WTC11 (cell line): ENCODE data around the gene AEBP2. TPM values are rescaled to one million over a fixed set of nuclear protein-coding genes. Genes with fewer than 3 reads are reported as not detected.

Experiments used
- ATAC-seq: fragments of 200-7000 bp; cut with Tn5 transposase; 2 replicates; pipeline ENCODE4 v1.10.0; 2021; ENCODE audit warnings: mild to moderate bottlenecking, moderate library complexity
- CTCF ChIA-PET: fragments of 300-600 bp; sonication (Branson Sonifier 250); formaldehyde crosslinking; loops from one replicate; lab custom pipeline; 2021; ENCODE audit warnings: antibody characterized with exemption; lab: Charles Lee
- POLR2A ChIA-PET: fragments of 350-600 bp; sonication (Branson Sonifier 250); formaldehyde crosslinking; loops from one replicate; lab custom pipeline; 2021; ENCODE audit warnings: antibody characterized with exemption; lab: Charles Lee
- DNase-seq: peaks from one replicate; pipeline ENCODE4 v3.0.0; 2021; ENCODE audit warnings: low spot score
- H3K27ac Mint-ChIP-seq: 2 replicates; pipeline ENCODE4 v1.8.0; 2021; ENCODE audit warnings: mixed read lengths
- H3K27me3 Mint-ChIP-seq: 2 replicates; pipeline ENCODE4 v1.8.0; 2021; ENCODE audit warnings: low read depth, mild to moderate bottlenecking, moderate library complexity, mixed read lengths
- H3K36me3 Mint-ChIP-seq: 2 replicates; pipeline ENCODE4 v1.8.0; 2021; ENCODE audit warnings: mixed read lengths
- H3K4me1 Mint-ChIP-seq: 2 replicates; pipeline ENCODE4 v1.8.0; 2022; ENCODE audit warnings: mixed read lengths
- H3K4me3 Mint-ChIP-seq: 2 replicates; pipeline ENCODE4 v1.8.0; 2021; ENCODE audit warnings: mild to moderate bottlenecking, moderate library complexity, mixed read lengths
- H3K9me3 Mint-ChIP-seq: 2 replicates; pipeline ENCODE4 v1.8.0; 2021; ENCODE audit warnings: mixed read lengths
- ARID4B ChIP-seq: sonication (generic); formaldehyde crosslinking; IDR thresholded peaks from 2 replicates; pipeline ENCODE4 v1.8.0; 2023; ENCODE audit warnings: missing genetic modification reagents, mild to moderate bottlenecking, borderline replicate concordance
- E2F4 ChIP-seq: sonication (generic); formaldehyde crosslinking; IDR thresholded peaks from 2 replicates; pipeline ENCODE4 v1.8.1; 2022; ENCODE audit warnings: low read depth, mild to moderate bottlenecking, moderate library complexity, missing genetic modification reagents, borderline replicate concordance
- FOXK1 ChIP-seq: sonication (generic); formaldehyde crosslinking; IDR thresholded peaks from 2 replicates; pipeline ENCODE4 v1.8.0; 2022; ENCODE audit warnings: mild to moderate bottlenecking, moderate library complexity, missing genetic modification reagents
- FOXP1 ChIP-seq: sonication (generic); formaldehyde crosslinking; IDR thresholded peaks from 2 replicates; pipeline ENCODE4 v1.8.0; 2022; ENCODE audit warnings: missing genetic modification reagents, mild to moderate bottlenecking, moderate library complexity, borderline replicate concordance
- MLX ChIP-seq: sonication (generic); formaldehyde crosslinking; IDR thresholded peaks from 2 replicates; pipeline ENCODE4 v1.8.1; 2023; ENCODE audit warnings: mild to moderate bottlenecking, missing genetic modification reagents, moderate library complexity
- NR3C1 ChIP-seq: sonication (generic); formaldehyde crosslinking; conservative IDR thresholded peaks from 2 replicates; pipeline ENCODE4 v1.8.1; 2023; ENCODE audit warnings: low read depth, mild to moderate bottlenecking, missing genetic modification reagents
- OVOL2 ChIP-seq: fragments of 250-450 bp; sonication (Bioruptor Pico); IDR thresholded peaks from 2 replicates; pipeline ENCODE4 v1.9.0; 2021; ENCODE audit warnings: mild to moderate bottlenecking, borderline replicate concordance
- PRRX2 ChIP-seq: fragments of 250-450 bp; sonication (Bioruptor Pico); IDR thresholded peaks from 2 replicates; pipeline ENCODE4 v1.8.0; 2021; ENCODE audit warnings: mild to moderate bottlenecking
- SMAD4 ChIP-seq: sonication (generic); formaldehyde crosslinking; IDR thresholded peaks from 2 replicates; pipeline ENCODE4 v1.8.0; 2022; ENCODE audit warnings: mild to moderate bottlenecking, missing genetic modification reagents
- STAT6 ChIP-seq: sonication (generic); formaldehyde crosslinking; conservative IDR thresholded peaks from 2 replicates; pipeline ENCODE4 v1.8.1; 2023; ENCODE audit warnings: mild to moderate bottlenecking, low read depth, missing genetic modification reagents, moderate library complexity
- USF2 ChIP-seq: sonication (generic); formaldehyde crosslinking; IDR thresholded peaks from 2 replicates; pipeline ENCODE4 v1.8.1; 2023; ENCODE audit warnings: mild to moderate bottlenecking, missing genetic modification reagents, moderate library complexity
- ZNF121 ChIP-seq: sonication (generic); formaldehyde crosslinking; IDR thresholded peaks from 2 replicates; pipeline ENCODE4 v1.8.0; 2023; ENCODE audit warnings: missing genetic modification reagents
- ZNF317 ChIP-seq: sonication (generic); formaldehyde crosslinking; IDR thresholded peaks from 2 replicates; pipeline ENCODE4 v1.8.1; 2023; ENCODE audit warnings: low read depth, mild to moderate bottlenecking, moderate library complexity, missing genetic modification reagents, borderline replicate concordance
- ZNF423 ChIP-seq: fragments of 250-450 bp; sonication (Bioruptor Pico); IDR thresholded peaks from 2 replicates; pipeline ENCODE4 v2.1.2; 2022; ENCODE audit warnings: mild to moderate bottlenecking, moderate library complexity
- ZNF425 ChIP-seq: fragments of 250-450 bp; sonication (Bioruptor Pico); conservative IDR thresholded peaks from 2 replicates; pipeline ENCODE4 v1.9.0; 2021; ENCODE audit warnings: mild to moderate bottlenecking
- ZSCAN18 ChIP-seq: fragments of 250-450 bp; sonication (Bioruptor Pico); IDR thresholded peaks from 2 replicates; pipeline ENCODE4 v2.1.2; 2022; ENCODE audit warnings: mild to moderate bottlenecking, moderate library complexity
- total RNA-seq: library from RNA; stranded (reverse); gene quantifications from 3 replicates; pipeline ENCODE4 v1.2.3, GENCODE V29; 2021

The AEBP2 gene
- total RNA-seq, 1 experiment from 2014 or later: 65.9 TPM

GRCh38 chr12:19451196-19451595 lies 11.9 kb downstream of the AEBP2 start (continued):
- no peak for TF ChIP-seq STAT6 (CRISPR knock-in tag)

- Mint-ChIP-seq H3K36me3 (peaks cover 17% of the 10 kb centered on the region), H3K27me3 (no peaks in the 10 kb centered on the region), H3K27ac (peak overlapping the region; percentile 94), H3K9me3 (no peaks in the 10 kb centered on the region), H3K4me3 (no peak overlapping the region), H3K4me1 (peaks cover 86% of the 10 kb centered on the region)
- DNase-seq (no peak), ATAC-seq (no peak)
- CTCF ChIA-PET: no interaction called here
- no peak for TF ChIP-seq FOXK1
- TF ChIP-seq ZNF317 (CRISPR knock-in tag): no peak
- POLR2A ChIA-PET: interaction anchor here (1.2 kb wide), 1 partner anchor 15 kb away, joined by 3 read pairs; the partner anchor contains the start of gene AEBP2
Measured at GRCh38 chr12:19453961-19454360, 14.7 kb downstream of the AEBP2 start.

- POLR2A ChIA-PET: no interaction called here
- TF ChIP-seq PRRX2 (CRISPR knock-in tag) (no peak), OVOL2 (CRISPR knock-in tag) (no peak), ZNF425 (CRISPR knock-in tag) (no peak), ZNF121 (CRISPR knock-in tag) (peak; percentile 17; the same call in 1 of the 2 replicates), E2F4 (CRISPR knock-in tag) (no peak)
- peak overlapping the region; percentile 38; the same call in 1 of the 2 replicates for H3K27ac Mint-ChIP-seq
- no peak overlapping the region for H3K4me3 Mint-ChIP-seq
- H3K9me3 Mint-ChIP-seq: no peaks in the 10 kb centered on the region
- peaks cover 17% of the 10 kb centered on the region for H3K36me3 Mint-ChIP-seq
- CTCF ChIA-PET: no interaction called here
- H3K27me3 Mint-ChIP-seq: no peaks in the 10 kb centered on the region
- no peak for ATAC-seq
- peaks cover 82% of the 10 kb centered on the region for H3K4me1 Mint-ChIP-seq
- no peak for DNase-seq
Measured at GRCh38 chr12:19454837-19455236, 15.5 kb downstream of the AEBP2 start.

- H3K4me1 Mint-ChIP-seq: peaks cover 82% of the 10 kb centered on the region
- ATAC-seq (no peak), DNase-seq (no peak)
- ChIA-PET POLR2A (no interaction called here), CTCF (no interaction called here)
- H3K27ac Mint-ChIP-seq: peak overlapping the region; percentile 38
- peaks cover 20% of the 10 kb centered on the region for H3K36me3 Mint-ChIP-seq
- no peaks in the 10 kb centered on the region for H3K9me3 Mint-ChIP-seq
- no peak overlapping the region for H3K4me3 Mint-ChIP-seq
- H3K27me3 Mint-ChIP-seq: no peaks in the 10 kb centered on the region
- TF ChIP-seq ZNF121 (CRISPR knock-in tag): no peak
- no peak for TF ChIP-seq NR3C1
- no peak for TF ChIP-seq FOXP1
- TF ChIP-seq ZNF423 (CRISPR knock-in tag): no peak
- TF ChIP-seq MLX (CRISPR knock-in tag): no peak
- no peak for TF ChIP-seq SMAD4 (CRISPR knock-in tag)
- no peak for TF ChIP-seq ARID4B
- TF ChIP-seq USF2: no peak
- no peak for TF ChIP-seq ZSCAN18
Measured at GRCh38 chr12:19456176-19456575, 16.9 kb downstream of the AEBP2 start.
